Umbilical cord (tissue), 2 donors: ENCODE results near the gene RALGAPA1. TPM values are rescaled to one million over a fixed set of nuclear protein-coding genes. Genes with fewer than 3 reads are reported as not detected.
"Not testable (repeated sequence)": the region's sequence is repeated elsewhere in the genome, so short reads cannot be mapped to it uniquely, and the experiment has no call there.

Source experiments
- DNase-seq: peaks from one replicate; pipeline ENCODE4 v3.0.0-alpha.2; 2015; ENCODE audit warnings: low spot score
- total RNA-seq: library from RNA; depleted of rRNA; stranded (reverse); fragments of >200 nt; gene quantifications from one replicate; pipeline ENCODE4 v1.2.3, GENCODE V29; 2014; ENCODE audit warnings: low replicate concordance; ENCODE audit not compliant: insufficient read depth

Gene RALGAPA1
- total RNA-seq, 1 donor from 2014 or later, result 69.1 TPM

DNA sequence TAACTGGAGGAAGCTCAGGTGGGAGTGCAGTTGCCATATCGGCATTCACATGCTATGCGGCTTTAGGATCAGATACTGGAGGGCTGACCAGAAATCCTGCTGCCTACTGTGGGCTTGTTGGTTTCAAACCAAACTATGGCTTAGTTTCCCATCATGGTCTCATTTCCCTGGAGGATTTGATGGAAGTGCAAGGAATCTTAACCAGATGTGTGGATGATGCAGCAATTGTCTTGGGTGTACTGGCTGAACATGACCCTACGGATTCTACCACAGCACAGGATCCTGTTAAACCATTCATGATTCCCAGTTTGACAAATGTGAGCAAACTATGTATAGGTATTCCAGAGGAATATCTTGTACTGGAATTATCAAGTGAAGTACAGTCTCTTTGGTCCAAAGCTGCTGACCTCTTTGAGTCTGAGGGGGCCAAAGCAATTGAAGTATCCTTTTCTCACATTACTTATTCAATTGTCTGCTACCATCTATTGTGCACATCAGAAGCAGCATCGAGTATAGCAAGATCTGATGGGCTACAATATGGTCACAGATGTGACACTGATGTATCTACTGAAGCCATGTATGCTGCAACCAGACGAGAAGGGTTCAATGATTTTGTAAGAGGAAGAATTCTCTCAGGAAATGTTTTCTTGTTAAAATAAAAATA is 42.9 kb downstream of the RALGAPA1 start:
- no peak for DNase-seq

DNA sequence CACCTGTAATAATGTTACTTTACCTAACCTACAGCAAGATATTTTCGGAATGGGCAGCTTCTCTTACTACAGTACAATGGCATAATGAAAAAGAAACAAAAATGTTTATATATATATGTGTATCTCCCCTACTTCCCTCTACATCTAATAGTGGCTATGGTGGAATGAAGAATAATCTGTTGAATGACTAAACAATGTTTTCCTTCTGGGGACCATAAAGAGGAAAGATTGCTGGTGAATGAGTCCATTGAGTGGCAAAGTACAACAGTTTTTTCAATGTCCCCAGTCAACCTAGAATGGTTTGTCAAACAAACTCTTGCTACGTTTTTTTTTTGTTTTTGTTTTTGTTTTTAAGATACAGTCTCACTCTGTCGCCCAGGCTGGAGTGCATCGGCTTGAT is 47.2 kb downstream of the RALGAPA1 start:
- DNase-seq, result no peak

DNA sequence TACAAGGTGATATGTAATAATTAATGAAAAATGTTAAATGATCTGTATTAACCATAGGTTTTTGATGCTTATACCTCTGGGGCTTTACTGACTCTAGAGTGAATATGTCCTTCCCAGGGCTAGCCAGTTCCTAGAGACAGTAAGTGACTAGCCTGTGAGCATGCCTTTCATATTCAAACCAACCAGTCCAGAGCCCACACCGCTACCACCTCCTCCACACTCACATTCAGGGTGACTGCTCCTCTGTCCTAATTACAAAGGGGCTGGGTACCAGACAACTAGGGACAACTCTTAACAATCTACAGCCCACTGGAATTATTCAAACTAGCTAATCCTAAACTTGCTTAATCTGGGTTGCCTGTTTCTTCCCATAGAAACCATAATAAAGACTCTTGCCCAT is 49.0 kb downstream of the RALGAPA1 start:
- no peak for DNase-seq

DNA sequence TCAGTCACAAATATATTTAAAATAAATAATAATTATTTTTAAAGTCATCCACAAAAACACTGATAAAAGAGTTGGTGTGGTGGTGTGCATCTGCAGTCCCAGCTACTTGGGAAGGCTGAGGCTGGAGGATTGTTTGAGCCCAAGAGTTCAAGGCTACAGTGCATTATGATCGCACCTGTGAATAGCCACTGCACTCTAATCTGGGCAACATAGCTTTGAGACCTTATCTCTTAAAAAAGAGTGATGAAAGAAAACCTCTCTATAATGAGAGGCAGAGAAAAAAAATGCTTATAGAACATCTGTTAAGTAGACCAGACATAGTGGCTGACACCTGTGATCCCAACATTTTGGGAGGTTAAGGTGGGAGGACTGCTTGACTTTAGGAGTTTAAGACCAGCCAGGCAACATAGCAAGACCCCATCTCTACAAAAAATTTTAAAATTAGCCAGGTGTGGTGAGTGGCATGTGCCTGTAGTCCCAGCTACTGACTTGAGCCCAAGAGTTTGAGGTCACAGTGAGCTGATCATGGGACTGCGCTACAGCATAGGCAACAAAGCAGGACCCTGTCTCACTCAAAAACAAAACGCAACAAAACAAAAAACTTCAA is 50.5 kb downstream of the RALGAPA1 start:
- no peak for DNase-seq

DNA sequence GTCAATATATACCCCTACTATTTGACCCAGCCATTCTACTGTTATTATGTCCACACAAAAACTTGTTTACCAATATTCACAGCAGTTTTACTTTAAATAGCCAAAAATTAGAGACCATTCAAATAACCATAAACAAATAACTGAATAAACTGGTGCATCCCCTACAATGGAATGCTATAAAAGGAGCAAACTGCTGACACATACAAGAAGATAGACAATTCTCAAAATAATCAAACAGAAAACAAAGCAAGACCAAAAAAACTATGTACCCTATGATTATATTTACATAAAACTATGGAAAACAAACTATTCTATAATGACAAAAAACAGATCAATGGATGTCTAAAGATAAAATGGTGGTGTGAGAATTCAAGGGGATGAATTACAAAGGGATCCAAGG is 54.4 kb downstream of the RALGAPA1 start:
- DNase-seq, result no peak

DNA sequence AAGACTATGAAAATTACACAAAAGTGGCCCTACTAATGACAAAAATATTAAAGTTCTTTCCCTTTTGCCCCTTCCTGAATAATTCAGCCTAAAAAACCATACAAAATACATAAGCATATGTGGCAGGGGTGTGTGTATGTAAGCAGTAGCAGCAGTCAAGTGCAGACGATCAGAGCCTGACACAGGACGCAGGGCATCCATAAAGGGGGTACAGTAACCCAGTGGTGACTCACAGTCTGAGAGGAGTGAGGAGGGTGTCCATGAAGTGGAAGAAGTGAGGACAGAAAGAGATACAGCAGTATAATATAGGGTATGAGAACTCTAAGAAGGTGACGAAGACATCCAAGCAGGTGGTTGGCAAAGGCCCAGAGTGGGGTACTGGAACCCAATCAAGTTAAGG is 56.7 kb downstream of the RALGAPA1 start:
- DNase-seq, result no peak

DNA sequence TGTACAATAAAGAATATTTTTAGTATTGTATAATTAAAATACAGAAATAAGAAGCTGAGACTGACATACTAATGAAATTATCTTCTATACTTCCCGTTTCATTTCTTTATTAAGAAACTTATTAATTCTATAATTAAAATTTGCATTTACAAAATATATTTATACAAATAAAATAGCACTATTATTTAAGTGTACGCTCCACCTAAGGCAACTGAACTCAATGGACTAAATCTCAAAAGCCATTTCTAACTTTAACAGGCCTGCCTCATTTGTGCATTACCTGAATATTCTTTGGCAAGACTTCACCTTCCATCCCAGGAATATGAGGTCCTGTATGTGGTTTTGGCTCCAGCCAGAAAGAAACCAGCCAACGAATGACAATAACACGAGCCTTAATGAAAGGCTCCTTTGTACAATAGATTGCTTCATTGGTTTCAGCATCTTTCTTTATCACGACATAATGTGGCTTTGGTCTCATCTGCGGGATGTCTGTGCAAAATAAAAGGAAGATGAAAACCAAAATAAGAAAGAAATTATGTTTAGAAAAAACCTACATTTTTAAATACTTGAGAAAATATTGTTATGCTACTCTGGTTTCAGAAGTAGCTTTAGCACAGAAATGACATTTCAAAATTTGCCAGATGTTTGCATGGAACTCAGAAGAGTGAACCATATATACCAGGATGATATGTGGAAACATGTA is 58.7 kb downstream of the RALGAPA1 start:
- DNase-seq, result no peak

DNA sequence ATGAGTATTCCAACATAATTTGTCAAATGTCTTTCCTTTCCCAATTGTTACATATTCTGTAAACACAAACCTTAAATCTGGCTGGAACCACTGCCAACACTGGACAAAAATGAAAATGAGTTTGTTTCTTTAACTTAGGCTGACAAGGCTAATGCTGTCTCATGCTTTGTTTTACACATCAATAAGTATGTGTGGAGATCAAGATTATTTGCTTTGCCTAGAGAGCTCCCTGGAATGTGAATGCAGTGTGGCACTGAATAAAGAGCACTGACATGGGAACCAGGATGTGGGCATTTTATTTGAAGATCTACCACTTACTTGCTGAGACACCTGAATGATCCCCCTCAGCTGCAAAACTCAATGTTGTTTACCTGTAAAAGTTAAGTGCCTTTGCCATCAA is 61.7 kb downstream of the RALGAPA1 start:
- DNase-seq, result no peak

DNA sequence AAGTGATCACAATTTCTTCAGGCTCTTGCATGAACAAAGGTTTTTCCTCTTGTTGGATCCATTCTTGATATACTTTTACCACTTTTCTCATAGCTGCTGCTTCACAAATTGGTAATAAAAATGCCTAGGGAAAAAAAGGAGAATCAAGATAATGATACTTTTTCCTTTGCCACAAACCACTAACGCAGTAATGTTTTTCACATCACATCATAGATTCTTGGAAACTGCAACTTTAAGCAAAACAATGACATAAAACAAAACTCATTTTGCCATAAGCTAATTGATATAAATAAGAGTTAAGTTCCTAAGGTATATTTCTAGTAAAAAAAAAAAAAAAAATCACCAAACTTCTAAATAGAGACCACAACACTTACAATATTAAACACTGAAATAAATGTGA is 66.7 kb downstream of the RALGAPA1 start:
- DNase-seq, result no peak

DNA sequence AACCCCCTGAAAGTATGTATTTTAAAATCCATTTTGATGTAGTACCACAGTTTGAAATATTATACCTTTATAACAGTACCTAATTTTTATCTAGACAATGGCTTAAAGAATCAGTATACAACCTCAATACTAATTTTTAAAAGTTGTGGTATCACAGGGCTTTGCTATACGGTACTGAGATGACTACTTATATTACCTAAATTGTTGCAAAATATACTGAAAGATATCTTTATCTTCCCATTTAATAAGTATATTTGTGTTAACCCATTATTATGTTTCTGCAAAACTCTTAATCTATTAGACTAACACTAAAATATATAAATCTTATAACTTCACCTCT is 67.1 kb downstream of the RALGAPA1 start:
- DNase-seq, result no peak

DNA sequence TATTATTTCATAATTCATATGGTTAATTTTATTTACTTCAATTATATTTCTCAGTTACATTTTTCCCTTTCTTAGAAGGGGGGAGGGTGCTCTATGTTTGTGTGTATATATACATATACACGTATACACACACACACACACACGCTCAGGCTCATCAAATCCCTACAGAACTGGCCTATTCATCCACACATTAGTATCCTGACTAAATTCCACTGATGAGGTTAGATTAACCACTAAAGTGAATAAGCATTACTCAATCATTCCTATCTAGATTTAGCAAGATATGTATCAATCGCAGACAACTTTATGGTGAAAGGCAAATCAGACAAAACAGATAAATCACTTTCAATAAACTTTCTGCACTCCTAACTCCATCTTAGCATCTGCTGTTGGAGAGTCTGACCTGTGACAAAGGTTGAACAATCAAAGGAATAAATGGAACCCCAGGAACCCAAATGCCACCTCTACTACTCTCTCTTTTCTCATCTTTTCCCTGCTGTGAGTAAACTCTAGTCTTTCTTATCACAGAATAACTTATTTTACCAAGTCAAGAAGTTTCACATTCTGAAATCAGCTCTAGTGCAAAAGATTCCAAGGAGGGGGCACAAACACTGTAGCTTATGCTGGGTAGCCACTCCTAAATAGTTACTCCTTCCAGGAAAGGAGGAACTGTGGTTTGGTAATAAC is 67.6 kb downstream of the RALGAPA1 start:
- DNase-seq, result no peak

DNA sequence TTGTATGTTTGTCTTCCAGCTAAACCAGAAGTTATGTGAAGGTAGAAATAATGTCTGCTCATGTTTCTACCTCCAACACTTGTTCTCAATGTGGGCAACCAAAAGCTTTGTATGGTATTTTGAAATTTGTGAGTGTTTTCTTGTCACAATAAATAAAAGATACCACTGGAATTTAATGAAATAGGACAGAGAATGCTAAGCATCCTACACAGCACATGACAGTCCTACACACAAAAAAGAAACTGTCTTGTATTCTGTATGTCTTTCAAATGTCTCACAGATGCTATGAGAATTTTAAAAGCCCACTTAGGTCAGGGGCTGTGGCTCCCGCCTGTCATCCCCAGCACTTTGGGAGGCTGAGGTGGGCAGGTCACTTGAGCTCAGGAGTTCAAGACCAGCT is 68.9 kb downstream of the RALGAPA1 start:
- no peak for DNase-seq

DNA sequence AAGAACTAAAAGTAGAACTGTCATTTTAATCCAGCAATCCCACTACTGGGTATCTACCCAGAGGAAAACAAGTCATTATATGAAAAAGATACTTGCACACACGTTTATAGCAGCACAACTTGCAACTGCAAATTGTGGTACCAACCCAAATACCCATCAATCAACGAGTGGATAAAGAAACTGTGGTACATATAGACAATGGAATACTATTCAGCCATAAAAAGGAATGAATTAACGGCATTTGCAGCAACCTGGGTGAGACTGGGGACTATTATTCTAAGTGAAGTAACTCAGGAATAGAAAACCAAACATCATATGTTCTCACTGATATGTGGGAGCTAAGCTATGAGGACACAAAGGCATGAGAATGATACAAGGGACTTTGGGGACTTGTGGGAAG is 73.9 kb downstream of the RALGAPA1 start:
- DNase-seq, result not testable (repeated sequence)

DNA sequence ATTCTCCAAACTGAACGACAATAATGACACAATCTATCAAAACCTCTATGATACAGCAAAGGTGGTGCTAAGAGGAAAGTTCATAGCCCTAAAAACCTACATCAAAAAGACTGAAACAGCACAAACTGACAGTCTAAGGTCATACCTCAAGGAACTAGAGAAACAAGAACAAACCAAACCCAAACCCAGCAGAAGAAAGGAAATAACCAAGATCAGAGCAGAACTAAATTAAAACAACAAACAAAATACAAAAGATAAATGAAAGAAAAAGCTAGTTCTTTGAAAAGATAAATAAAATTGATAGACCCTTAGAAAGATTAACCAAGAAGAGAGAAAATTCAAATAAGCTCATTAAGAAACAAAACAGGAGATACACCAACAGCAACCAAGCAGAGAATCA is 75.6 kb downstream of the RALGAPA1 start:
- not testable (repeated sequence) for DNase-seq

DNA sequence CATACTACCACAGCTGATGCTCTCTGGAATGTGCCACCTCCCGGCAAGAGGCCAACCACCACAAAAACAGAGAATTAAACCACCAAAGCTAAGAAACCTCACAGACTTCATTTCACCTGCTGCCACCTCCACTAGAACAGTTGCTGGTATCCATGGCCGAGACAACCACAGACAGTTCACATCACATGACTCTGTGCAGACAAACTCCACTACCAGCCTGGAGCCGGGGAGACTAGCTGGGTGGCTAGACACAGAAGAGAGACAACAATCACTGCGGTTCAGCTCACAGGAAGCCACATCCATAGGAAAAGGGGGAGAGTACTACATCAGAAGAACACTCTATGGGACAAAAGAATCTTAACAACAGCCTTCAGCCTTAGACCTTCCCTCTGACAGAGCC is 78.2 kb downstream of the RALGAPA1 start:
- no peak for DNase-seq

DNA sequence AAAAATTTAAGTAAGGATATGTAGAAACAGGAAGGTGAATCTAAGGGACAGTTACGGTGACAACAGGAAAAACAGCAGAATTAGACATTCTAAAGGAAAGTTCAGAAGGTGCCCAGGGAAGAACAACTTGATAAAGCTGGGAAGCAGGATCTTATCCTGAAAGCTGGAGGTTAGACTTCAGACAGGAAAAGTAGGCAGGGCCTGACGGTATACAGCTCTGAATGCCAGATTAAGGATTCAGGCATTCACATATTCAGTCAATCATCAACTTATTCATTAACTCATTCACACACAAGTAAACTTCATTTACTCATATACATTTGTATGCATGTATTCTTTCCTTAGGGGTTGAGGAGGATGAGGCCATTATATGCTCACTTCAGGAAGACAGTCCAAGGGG is 81.3 kb downstream of the RALGAPA1 start:
- DNase-seq, result no peak

DNA sequence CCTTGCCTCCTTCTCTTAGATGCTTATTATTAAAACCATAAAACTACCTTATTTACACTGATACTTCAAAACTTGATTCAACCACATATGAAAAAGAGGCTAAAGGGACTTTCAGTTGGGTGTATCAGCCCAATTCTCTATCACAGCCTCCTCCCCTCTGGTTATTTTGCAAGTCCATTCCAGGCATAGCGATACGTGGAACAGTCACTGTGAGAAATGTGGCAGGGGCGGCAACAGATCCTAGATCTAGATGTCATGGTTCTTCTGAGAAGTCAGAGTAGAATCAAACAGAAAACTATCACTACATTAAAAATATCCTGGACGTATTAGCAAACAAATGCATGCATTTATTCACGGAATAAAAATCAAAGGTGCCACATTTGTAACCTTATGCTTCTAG is 83.2 kb downstream of the RALGAPA1 start:
- no peak for DNase-seq

DNA sequence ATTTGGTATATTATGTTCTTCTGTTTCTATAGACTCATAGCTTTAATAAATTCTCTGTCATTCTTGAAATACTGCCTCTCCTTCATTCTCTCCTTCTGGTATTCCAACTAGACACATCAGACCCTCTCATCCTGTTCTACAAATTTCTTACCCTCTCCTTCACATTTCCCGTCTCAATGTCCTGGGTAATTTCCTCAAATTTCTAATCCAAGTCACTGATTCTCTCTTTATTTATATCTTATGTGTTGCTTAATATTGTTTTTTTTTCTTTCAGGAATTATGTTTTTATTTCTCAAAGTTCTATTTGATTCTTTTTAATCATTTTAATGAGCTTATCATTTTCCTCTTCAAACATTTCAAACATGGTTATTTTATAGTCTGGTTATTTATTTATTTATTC is 94.0 kb downstream of the RALGAPA1 start:
- no peak for DNase-seq

DNA sequence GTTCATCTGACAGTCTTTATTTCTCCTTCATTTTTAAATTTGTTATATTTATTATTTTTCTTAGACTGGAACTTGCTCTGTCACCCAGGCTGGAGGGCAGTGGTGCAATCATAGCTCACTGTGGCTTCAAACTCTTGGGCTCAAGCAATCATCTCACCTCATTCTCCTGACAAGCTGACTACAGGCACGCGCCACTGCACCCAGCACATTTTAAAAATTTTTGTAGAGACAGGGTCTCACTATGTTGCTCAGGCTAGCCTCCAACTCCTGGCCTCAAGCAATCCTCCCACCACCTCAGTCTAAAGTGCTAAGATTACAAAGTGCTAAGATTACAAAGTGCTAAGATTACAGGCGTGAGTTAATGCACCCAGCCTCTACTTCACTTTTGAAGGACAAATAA is 96.6 kb downstream of the RALGAPA1 start:
- DNase-seq, result no peak

DNA sequence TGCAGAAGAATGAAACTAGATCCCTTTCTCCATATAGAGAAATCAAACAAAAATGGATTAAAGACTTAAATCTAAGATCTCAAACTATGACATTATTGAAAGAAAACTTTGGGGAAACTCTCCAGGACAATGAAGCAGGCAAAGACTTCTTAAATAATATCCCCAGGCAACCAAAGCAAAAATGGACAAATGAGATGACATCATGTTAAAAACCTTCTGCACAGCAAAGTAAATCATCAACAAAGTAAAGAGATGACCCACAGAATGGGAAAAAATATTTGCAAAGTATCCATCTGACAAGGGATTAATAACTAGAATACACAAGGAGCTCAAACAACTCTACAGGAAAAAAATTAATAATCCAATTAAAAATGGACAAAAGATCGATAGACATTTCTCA is 101.0 kb downstream of the RALGAPA1 start:
- DNase-seq, result no peak

DNA sequence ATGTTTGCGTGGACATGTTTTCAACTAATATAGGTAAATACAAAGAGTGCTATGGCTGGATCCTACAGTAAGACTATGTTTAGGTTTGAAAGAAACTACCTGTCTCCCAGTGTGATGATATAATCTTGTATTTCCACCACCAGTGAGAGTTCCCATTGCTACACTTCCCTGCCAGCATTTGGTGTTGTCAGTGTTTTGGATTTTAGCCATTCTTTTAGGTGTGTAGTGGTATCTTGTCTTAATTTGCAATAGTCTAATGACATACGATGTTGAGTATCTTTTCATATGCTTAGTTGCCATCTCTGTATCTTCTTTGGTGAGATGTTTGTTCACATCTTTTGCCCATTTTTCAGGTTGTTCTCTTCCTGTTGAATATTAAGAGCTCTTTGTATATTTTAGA is 103.5 kb downstream of the RALGAPA1 start:
- DNase-seq, result no peak

DNA sequence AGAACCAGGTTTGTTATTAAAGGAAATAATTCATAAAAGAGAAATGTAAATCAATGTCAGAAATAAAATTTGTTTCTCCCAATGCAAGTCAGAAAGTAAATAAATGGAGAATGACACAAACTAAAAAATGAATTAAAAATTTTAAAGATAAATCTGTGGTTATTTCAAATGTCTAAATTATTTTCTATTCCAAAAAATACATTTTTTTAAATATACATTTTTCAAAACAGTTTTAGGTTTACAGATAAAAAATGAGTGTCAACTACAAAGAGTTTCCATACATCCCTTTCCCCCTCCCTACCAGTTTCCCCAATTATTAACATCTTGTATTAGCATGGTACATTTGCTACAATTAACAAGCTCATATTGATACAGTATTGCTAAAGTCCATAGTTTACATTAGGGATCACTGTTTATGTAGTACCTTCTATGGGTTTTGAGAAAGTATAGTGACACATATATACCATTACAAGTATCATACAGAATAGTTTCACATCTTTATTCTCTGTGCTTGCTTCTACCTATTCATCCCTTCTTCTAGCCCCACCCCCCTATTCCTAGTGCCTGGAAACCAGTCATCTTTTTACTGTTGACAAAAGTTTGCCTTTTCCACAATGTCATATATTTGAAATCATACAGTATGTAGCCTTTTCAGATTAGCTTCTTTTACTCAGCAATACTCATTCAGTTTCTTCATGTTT is 104.2 kb downstream of the RALGAPA1 start:
- DNase-seq, result no peak
